Measurements from ENCODE around the gene ADARB2.

- TF ChIP-seq CTCF (tag by site-specific recombination; IDR thresholded peaks at IDR 0.05) (no peak), HOXC10 (CRISPR knock-in tag; IDR thresholded peaks at IDR 0.05) (no peak), HOXD13 (CRISPR knock-in tag; IDR thresholded peaks at IDR 0.05; ENCODE audit: borderline replicate concordance) (no peak), ZNF335 (tag by site-specific recombination; conservative IDR thresholded peaks at IDR 0.05) (no peak), ZNF76 (tag by site-specific recombination; IDR thresholded peaks at IDR 0.05; ENCODE audit: borderline replicate concordance, low read depth) (no peak), ZSCAN18 (tag by site-specific recombination; IDR thresholded peaks at IDR 0.05) (no peak), WT1 (tag by site-specific recombination; IDR thresholded peaks at IDR 0.05) (no peak), ZNF677 (tag by site-specific recombination; IDR thresholded peaks at IDR 0.05) (no peak)
Measured at GRCh38 chr10:1203704-1204103, 533.6 kb downstream of the ADARB2 start.
